Activated effector memory CD4-positive, alpha-beta T cell treated with anti-CD3 and anti-CD28 coated beads, Interleukin-2, amount 50 U/mL, for 16 hours (primary cell): ENCODE data around the gene KSR2.
A peak's percentile ranks its signal among the peaks of the same experiment; 100 is the strongest.
"Not testable (repeated sequence)": the region's sequence is repeated elsewhere in the genome, so short reads cannot be mapped to it uniquely, and the experiment has no call there.

Experiments
- DNase-seq: peaks from one replicate; pipeline ENCODE4 v3.0.0-alpha.2; 2020

KSR2 gene

DNA sequence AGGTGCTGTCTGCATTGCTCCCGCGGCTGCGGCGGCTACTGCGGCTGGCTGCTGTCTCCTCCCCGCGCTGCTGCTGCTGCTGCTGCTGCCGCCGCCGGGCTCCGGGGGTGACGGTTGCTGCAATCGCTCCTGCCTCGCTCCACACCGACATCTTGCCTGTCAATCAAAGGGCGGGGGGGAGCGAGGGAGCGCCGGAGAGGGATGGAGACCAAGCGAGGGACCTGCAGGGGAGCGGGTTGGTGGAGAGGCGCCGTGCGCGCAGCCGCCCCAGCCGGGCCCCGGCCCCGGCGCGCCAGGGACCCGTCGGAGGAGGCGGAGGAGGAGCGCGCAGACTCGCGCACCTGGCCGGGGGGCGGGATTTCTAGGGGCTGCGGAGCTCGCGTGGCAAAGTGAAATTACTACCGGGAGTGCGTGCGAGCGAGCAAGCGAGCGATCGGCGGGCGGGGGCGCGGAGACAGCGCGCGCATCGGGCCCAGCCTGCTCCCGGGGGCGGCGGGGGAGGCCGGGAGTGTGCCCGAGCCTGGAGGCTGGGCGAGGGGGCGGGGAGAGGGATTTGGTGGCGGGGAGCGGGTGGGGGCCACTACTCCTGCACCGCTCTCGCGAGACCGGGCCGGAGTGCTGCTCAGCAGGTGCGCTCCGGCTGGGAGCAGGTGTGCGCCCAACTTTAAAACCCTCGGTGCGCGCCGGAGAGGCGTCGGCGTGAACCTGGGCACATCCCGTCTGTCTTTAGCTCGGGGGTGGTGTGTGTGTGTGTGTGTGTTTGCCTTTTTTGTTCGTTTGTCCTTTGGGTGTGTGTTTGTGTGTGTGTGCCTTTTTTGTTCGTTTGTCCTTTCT, at the start of gene KSR2:
TSS of gene KSR2 (minus strand) at position 165 of the 834 bp plus-strand sequence. CDS start 735 bp downstream, outside the sequence.
- DNase-seq, result peak; percentile 84

DNA sequence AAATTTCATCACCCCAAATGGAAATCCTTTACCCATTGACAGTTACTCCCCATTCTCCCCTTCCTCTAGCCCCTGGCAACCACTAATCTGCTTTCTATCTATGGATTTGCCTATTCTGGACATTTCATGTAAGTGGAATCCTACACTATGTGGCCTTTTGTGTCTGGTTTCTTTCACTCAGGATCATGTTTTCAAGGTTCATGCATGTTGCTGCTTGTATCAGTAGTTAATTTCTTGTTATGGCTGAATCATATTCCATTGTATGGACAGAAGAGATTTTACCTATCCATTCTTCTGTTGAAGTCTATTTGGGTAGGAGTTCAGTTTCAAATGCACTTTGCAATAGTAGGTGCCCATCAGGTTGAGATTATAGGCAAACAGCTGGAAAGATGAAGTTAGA, 49.1 kb upstream of the KSR2 start:
- DNase-seq, result no peak

DNA sequence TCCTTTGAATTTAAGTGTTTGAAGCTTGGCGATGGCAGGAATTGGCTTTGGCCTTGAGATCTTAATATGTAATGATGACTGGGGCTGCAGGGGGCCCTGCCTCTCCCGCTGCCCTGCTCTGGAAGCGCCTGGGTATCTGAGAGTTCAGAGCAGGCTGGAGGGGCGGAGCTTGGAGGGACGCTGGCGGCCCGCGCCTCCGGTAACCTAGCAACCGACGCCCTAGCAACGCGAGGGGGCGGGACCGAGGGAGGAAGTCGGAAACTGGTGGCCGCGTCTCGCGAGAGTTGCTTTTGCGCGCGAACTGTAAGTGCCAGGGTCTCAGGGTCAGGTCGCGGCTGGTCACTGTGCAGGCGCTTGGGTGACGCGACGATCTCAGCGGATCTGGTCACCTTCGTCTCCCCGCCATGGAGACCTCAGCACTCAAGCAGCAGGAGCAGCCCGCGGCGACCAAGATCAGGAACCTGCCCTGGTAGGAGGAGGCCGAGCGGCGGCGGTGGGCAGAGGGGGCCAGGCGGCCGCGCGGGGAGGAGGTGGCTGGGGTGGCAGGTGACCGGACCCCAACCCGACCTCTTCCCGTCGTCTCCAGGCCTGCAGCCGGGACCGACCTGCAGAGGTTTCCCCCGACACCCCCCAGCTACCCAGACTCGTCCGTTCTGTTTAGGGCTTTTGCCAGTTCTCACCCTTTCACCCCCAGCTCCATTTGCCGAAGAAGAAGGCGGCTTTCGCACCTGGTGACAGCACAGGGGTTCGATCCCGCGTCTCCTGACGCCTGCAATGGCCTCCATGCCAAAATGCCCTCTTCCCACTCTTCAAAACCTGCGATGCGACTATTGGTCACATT, 47.9 kb upstream of the KSR2 start, which contains the start of gene RFC5:
TSS of gene RFC5 (plus strand) at position 280 of the 841 bp plus-strand sequence. CDS start at position 405, 125 bp downstream.
- DNase-seq, result peak; percentile 99

GRCh38 chr12:118015944-118016343, 47.2 kb upstream of the KSR2 start:
- no peak for DNase-seq

DNA sequence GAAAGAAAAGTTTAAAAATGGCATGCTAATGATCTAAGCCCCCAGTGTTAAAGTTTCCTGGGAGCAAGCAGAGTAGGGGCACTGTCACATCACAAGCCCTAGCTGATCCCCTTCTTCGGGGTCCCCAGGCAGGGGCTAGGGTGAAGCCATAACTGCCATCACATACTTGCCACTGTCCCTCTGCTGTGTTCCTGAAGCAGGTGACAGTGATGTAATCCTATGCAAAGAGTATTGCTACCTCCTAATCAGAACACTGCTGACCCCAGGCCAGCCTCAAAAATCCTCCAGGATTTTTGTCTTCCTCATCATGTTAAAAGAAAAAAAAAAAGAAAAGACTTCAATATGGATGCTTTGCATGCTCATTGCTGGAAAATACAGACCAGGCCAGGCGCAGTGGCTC, 46.5 kb upstream of the KSR2 start:
- DNase-seq, result no peak

DNA sequence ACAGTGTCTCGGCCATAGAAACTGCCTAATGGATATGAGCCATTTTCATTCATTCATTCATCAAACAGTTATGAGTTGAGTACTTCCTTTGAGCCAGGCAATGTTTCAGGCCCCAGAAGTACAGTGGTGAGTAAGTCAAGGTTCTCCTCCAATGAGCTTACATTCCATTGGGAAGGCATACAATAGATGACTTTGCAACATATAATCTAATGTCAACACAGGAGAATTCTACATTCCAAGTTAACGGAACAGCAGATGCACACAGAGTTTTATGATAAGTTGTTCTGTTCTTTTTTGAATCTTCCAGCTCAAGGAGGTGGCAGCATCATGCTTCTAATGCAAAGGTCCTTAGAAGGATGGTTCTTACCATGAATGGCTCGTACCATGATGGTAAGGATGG, 44.5 kb upstream of the KSR2 start:
- DNase-seq, result no peak

DNA sequence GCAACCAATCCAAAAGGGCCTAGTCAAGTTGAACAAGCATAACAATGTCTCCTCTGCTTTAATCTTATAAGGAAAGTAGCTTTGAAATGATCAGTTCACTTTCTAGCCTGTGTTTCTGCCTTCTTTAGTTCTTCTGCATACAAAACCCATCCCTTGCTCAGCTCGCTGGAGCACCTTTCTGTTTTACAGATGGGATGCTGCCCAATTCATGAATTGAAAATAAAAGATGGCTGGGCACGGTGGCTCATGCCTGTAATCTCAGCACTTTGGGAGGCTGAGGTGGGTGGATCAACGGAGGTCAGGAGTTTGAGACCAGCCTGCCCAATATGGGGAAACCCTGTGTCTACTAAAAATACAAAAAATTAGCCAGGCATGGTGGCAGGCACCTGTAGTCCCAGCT, 43.2 kb upstream of the KSR2 start:
- DNase-seq, result no peak

DNA sequence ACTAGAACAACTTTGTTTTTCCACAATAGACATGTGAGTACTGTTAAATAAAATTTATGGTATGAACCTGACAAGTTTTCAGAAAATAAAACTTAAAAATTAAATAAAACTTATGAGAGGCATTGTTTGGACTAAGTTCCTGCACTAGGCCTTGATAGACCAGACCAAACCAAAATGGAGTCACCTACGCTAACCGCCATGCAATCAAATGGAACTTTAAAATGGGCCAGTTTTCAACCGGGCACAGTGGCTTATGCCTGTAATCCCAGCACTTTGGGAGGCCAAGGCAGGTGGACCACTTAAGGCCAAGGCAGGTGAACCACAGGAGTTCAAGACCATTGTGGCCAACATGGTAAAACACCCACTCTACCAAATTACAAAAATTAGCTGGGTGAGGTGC, 42.6 kb upstream of the KSR2 start:
- DNase-seq, result no peak

- DNase-seq, result no peak
These were observed 42.1 kb upstream of the KSR2 start for GRCh38 chr12:118010903-118011302.

GRCh38 chr12:117999806-118000205, 31.0 kb upstream of the KSR2 start:
- DNase-seq, result not testable (repeated sequence)

DNA sequence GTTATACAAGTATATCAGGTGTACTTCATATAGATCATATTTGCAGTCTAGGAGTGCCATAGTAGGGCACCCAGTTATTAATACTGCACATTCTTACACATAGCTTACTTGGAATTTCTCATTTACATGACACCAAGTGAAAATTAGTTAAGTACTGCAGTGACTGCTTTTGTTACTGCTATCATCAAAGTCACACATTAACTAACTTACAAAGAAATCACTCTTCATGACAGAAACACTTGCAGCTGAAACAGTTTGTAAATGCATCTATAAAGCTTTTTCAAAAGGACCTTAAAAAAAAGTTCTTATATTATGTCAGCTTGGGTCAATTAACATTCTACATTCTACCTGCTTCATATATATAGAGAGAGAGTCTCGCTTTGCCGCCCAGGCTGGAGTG, 29.9 kb upstream of the KSR2 start:
- no peak for DNase-seq

GRCh38 chr12:117994551-117995438, 26.0 kb upstream of the KSR2 start:
- DNase-seq, result no peak

DNA sequence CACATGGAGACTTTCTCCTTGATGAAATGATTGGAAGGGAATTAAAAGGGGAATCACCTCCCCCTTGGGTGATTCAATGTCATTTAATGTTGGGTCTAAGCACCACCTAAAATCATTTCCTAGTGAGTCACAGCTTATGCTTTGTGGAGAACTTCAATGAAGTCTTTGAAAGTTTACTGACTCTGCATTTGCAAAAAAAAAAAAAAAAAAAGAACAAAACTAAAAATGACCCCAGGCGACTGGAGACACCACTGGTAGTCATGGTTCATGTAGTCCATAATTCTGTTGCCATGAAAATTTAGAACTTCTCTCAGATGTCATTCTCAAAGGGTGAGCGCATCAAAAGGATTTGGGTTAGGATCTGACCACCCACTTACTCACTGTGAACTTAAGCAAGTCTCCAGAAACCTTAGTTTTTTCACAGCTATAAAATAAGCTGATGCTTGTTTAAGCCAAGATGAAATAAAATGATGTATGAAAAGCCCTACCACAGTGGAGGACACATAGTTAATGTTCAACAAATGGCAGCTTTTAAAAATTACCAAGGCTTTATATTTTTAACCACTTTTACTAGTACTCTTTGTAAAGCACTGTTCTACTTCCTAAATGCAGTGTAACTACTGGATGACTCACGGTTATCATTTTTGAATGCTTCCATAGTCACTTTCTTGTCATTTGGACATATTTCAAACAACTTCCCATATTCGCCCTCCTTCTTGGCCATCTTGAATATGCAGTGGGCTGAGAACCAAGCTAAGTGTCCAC, 18.1 kb upstream of the KSR2 start:
- DNase-seq, result no peak

- DNase-seq, result no peak
These were observed 16.4 kb upstream of the KSR2 start for GRCh38 chr12:117985182-117985581.

GRCh38 chr12:117981267-117981666, 12.5 kb upstream of the KSR2 start:
- no peak for DNase-seq

GRCh38 chr12:117980616-117981015, 11.8 kb upstream of the KSR2 start:
- DNase-seq, result no peak

- no peak for DNase-seq
These were observed 8.6 kb upstream of the KSR2 start for GRCh38 chr12:117977373-117977772.

- no peak for DNase-seq
These were observed 6.2 kb upstream of the KSR2 start for GRCh38 chr12:117975006-117975405.

DNA sequence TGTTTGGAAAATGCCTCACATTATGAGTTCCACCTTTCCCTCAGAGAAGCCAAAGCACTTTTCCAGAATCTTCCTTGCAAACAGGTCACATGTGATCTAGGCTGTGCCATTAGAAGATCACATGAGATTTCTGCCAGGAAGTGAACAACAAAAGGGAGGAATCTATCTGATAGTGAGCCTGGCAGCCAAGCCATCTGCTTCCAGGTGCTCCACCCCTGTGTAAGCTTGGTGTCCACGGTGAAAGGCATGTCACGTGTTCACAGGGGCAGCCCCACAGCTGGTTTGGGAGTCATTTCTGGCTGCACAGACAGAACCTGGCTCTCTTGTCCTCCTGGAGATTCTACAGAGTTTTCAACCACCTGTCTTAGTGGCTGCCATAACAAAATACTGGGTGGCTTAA, 3.5 kb upstream of the KSR2 start:
- DNase-seq, result no peak

- DNase-seq, result no peak
These were observed 1.5 kb upstream of the KSR2 start for GRCh38 chr12:117970334-117970733.

DNA sequence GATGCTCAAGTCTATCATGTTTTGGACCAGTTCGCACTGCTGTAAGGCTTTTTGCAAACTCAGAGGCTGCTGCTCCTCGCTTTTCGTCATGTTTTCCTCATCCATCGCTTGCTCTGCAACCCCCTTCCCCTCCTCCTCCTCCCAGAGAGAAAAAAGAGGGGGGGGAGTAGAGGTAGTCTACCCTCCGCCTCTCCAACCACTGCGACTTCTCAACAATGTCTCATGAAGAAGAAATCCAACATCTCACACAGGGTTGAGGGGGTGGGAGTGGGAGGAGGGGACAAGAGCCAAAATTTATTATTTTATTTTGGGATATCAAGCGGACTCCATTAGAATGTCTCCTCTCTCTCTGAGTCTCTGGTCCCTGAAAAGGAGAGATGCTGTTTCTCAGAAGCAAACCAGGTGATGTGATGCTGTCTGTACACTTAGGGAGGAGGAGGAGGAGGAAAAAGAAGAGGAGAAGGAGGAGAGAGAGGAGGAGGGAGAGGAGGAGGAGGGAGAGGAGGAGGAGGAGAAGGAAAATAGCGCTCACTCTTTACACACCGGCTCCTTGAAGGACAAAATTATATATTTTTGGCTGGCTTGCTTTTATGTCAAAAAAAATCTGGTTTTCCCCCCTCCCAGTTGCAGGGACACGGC, 520 bp downstream of the KSR2 start:
- no peak for DNase-seq

DNA sequence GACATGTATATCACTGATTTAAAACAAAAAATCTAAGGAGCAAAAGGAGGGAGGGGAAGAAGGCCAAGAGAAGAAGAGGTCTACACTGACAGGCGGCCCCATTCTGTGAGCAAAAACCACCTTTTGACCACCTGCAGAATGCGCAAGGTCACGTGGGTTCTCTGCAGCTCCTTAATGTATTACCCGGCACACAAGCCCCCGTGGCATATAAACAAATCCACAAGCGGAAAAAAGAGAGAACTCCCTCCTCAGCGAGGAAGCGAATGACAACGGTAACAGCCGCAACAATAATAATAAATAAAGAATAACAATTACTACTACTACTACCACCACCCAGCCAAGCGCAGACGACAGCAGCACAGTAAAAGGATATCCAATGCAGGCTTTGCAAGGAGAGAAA, 1.3 kb downstream of the KSR2 start:
- DNase-seq, result no peak
